Urothelium cell line (cell line): ENCODE data around the gene PZP.

Experiments used
- DNase-seq: peaks from one replicate; pipeline ENCODE4 v3.0.0; 2011; ENCODE audit warnings: low spot score, mixed read lengths
- FAIRE-seq: peaks from 2 replicates; lab custom pipeline; 2011; peaks lifted over from hg19 to GRCh38; lab: Jason Lieb, UNC

Gene PZP

DNA sequence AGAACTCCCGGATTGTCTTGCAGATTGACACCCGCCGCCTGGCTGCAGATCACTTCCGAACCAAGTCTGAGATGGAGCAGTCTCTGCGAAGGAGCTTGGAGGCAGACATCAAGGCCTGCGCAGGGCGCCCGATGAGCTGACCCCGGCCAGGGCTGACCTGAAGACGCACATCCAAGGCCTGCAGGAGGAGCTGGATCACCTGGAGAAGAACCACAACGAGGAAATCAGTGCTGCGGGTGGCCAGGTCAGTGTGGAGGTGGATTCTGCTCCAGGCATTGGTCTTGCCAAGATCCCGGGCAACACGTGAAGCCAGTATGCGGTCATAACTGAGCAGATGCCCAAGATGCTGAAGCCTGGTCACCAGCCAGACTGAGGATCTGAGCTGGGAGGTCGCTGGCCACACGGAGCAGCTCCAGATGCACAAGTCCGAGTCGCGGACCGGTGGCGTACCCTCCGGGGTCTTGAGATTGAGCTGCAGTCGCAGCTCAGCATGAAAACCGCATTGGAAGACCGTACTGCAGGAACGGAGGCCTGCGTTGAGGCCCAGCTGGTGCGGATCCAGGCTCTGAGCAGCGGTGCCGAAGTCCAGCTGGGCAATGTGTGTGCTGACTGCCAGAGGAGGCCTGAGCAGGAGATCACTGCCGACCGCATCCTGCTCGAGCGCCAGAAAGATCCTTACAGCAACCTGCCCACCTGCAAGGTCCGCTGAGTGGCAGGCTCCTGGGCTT lies 80.1 kb downstream of the PZP start:
- no peak for DNase-seq
- FAIRE-seq: no peak

- FAIRE-seq (no peak), DNase-seq (no peak)
Observed at GRCh38 chr12:9127484-9127883, 80.7 kb downstream of the PZP start.

GRCh38 chr12:9124383-9125031 lies 83.7 kb downstream of the PZP start:
- no peak for FAIRE-seq
- no peak for DNase-seq

- no peak for FAIRE-seq
- no peak for DNase-seq
Observed at GRCh38 chr12:9123781-9124382, 84.3 kb downstream of the PZP start.

- DNase-seq (no peak), FAIRE-seq (no peak)
Observed at GRCh38 chr12:9122091-9122609, 86.0 kb downstream of the PZP start.

- FAIRE-seq (peak; percentile 56), DNase-seq (no peak)
Observed at GRCh38 chr12:9120487-9121184, 87.6 kb downstream of the PZP start.

GRCh38 chr12:9118158-9118557 lies 90.0 kb downstream of the PZP start:
- DNase-seq (no peak), FAIRE-seq (peak; percentile 69)

DNA sequence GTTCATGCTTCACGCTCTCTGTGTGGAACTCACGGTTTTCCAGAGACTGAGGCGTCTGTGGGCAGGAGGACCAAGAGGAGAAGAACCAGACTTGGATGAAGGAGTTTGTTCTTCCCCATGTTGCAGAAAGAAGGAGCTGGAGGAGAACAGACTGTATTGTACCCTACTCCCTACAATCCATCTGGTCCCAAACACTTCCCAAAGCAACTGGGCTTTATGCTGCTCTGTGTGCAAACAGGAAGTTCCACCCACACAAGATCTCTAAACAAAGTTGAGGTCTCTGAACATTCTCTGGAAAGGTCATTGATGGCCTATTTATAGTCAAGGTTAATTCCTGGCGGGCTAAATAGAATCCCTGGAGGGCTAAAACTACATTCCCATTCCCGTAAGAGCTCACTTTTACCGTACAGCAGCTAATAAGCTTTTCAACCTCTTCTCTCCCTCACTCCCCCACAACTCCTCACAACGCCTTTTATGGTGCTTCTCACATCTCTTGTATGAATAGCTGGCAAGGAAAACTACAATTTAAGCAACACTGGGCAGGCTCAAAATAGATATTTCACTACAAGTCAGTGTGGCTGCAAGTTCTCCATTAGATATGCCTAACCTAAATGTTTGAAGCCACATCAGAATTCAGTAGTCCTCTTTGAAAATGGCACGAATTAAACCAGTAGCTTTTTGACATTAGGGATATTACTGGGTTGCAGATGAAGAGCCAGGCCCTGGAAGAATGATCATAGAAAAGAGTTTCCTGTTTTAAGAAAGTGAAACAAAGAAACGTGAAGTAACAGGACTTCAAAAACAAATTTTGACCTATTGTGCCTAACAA lies 92.2 kb downstream of the PZP start, which contains the start of gene A2M:
Gene A2M, minus strand, starts transcription at position 189 of the 829 bp plus-strand sequence. Its CDS starts 70 bp downstream, at position 119.
- FAIRE-seq: no peak
- peak; percentile 26 for DNase-seq

DNA sequence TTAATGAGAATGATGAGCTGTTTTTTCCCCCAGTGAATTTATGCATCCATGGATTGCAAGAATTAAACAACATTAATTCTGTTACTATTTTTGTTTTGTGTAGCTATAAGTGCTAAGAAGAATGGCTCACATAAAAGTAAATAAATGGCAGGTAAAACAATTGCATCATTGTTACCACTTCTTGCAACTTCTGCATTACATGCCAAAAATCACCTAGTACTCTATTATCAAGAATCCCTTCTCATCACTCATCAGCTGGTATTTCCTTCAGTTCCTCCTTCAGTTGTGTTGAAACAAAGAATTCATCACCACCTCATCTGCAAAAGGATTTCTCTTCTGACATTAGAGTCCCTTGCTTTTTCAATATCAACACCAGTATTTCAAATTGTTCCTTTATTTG lies 93.2 kb downstream of the PZP start:
- FAIRE-seq (no peak), DNase-seq (no peak)

DNA sequence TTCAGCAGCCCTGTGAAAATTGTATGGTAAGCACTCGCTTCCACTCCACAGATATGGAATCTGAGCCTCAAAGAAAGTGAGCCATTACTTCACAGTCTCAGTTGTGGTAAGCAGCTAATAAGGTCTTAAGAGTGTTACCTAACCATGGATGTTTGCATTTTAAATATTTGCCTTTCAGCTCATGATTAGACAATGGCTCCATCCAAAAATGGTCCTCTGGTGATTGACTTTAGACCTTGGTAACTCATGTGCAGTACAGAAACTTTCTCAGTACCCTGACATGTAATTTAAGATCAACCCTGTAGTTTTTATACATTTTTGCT lies 94.2 kb downstream of the PZP start:
- FAIRE-seq: no peak

DNA sequence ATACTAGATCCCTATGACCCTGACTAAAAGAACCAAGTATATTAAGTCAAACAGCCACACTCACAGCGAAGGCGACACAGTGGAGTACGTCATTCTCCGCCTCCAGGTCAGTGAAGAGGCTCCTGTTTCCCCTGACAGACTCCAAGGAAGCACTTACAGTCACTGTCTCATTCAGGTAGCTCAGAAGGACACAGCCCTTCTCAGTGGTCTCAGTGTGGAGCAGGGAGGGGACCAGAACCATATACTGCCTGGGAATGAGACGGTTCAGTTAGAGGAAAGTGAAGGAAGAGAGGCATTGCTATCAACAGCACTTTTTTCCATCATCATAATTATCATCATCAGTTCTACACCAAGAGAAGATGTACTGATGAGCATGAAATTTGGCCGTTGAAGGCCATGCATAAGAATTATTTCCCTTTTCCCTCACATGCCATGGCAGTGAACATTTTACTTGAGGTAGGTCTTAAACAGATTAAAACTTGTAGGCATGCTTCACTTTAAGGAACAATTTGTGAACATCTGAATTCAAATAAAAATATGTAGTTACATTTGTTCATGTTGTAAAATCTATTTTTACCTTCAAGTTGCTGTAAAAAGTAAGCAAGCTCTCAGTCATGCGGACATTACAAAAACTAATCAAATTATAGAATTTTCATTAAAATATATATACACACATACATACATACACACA lies 94.8 kb downstream of the PZP start:
- DNase-seq (no peak), FAIRE-seq (peak; percentile 27)

More for the DNA sequence above, 94.2 kb downstream of the PZP start:
- no peak for DNase-seq

DNA sequence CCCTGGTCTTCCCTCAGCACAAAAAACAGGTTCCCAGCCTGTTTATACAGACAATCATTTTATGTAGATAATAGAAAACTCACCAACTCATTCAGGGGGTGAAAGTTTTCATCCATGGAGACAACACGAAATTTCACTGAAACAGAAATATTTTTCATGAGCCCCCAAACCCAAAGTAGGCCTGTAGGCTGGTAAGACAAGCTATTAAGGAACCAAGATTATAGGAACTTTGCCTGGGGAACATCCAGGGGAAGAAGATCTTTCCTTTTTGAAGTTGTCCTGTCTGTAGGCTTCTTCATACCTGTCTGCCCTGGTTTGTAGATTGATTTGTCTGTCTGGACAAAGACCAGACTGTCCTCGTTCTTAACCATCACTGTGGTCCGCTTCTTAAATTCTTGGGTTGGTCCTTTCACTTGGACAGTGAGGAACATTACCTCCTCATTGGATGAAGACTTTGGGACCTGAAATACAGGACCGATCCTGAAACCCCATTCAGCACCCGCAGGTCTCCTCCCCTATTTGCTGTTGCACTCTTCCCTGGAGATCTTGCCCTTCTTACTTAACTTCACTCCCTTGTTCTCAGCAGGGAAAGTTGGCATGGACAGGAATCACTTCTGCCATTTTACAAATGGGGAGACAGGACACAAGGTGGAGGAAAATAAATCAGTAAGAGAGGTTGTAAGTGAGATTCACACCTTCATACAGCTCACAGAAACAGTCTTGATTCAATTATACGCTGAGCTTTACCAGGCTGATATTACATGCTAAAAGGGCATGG lies 95.9 kb downstream of the PZP start:
- DNase-seq (no peak), FAIRE-seq (peak; percentile 90)

- FAIRE-seq: no peak
- DNase-seq: no peak
Observed at GRCh38 chr12:9111525-9111924, 96.7 kb downstream of the PZP start.

DNA sequence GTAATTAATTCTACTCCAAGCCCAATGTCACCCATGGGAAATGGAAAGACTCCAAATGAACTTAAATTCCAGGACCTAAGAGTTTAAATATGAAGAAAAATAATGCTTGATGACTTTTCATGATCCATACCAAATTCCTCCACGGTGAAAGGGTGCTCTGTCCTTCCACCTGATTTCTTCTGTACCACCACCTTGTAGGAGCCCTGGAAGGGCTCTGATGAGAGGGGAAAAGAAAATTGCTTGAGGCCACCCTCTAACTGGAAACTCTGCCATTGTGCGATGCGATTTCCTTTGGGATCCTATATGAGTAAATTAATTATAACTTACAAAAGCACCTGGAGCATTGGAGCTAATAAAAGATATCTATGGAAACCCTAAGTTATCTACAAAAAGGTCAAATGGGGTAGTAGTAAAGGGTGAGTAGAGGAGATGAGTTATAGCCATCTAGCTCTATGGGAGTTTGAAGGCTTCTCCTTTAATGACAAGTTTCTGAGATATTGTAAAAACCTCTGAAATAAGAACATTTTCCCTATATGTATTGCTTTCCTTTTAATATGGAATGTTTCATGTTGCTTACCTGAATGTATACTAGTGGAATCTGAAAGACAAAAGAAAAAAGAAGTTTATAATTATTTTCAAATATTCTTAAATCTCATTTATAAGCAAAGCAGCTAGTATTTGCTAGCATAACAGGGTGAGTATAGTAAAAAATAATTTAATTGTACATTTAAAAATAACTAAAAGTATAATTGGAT lies 98.3 kb downstream of the PZP start:
- no peak for FAIRE-seq
- no peak for DNase-seq

- FAIRE-seq: no peak
- DNase-seq: no peak
Observed at GRCh38 chr12:9109213-9109522, 99.0 kb downstream of the PZP start.

- DNase-seq (no peak), FAIRE-seq (peak; percentile 55)
Observed at GRCh38 chr12:9108504-9109212, 99.5 kb downstream of the PZP start.

GRCh38 chr12:9107542-9107873 lies 100.7 kb downstream of the PZP start:
- no peak for FAIRE-seq
- DNase-seq: no peak
